Thymus (tissue), 11 donors: ENCODE data around the gene SORBS1. TPM values are rescaled to one million over a fixed set of nuclear protein-coding genes. Genes with fewer than 3 reads are reported as not detected.

Experiments used
- DNase-seq, 9 donors: peaks; one replicate each; pipeline ENCODE4 v3.0.0-alpha.2; 2013; ENCODE audit warnings: low spot score in 9 of 9, low read depth in 6 of 9, missing footprints in 1 of 9
- H3K27ac ChIP-seq, 2 donors: one replicate each; pipeline ENCODE4 v1.5.1; 2013; ENCODE audit warnings: control low read depth in 1 of 2, low read depth in 1 of 2, low read length in 1 of 2, mild to moderate bottlenecking in 1 of 2, moderate library complexity in 1 of 2
- H3K27me3 ChIP-seq, 2 donors: one replicate each; pipeline ENCODE4 v1.5.1; 2013; ENCODE audit warnings: low read length in 1 of 2; ENCODE audit not compliant: control insufficient read depth in 2 of 2, insufficient read depth in 1 of 2
- H3K36me3 ChIP-seq, 2 donors: one replicate each; pipeline ENCODE4 v1.5.1; 2013; ENCODE audit warnings: low read length in 1 of 2, mild to moderate bottlenecking in 1 of 2, moderate library complexity in 1 of 2; ENCODE audit not compliant: control insufficient read depth in 2 of 2, insufficient read depth in 2 of 2
- H3K4me1 ChIP-seq, 2 donors: one replicate each; pipeline ENCODE4 v1.5.1; 2013; ENCODE audit warnings: low read length in 2 of 2; ENCODE audit not compliant: control insufficient read depth in 2 of 2, insufficient read depth in 2 of 2
- H3K4me3 ChIP-seq, 2 donors: one replicate each; pipeline ENCODE4 v1.5.1; 2013; ENCODE audit warnings: low read length in 2 of 2, control low read depth in 1 of 2, mild to moderate bottlenecking in 1 of 2
- H3K9me3 ChIP-seq, 2 donors: one replicate each; pipeline ENCODE4 v1.5.1; 2013; ENCODE audit warnings: low read length in 1 of 2, mild to moderate bottlenecking in 1 of 2; ENCODE audit not compliant: control insufficient read depth in 2 of 2, insufficient read depth in 1 of 2
- WGBS: extraction: QIAGEN DNeasy Blood & Tissue Kit; methylation state at CpG from one replicate; pipeline ENCODE4 v1.1.7; 2013; 5-methylcytosine and 5-hydroxymethylcytosine counted together
- polyA plus RNA-seq: library from polyadenylated mRNA; stranded (reverse); fragments of 200-250 nt; gene quantifications from one replicate; pipeline ENCODE4 v1.2.3, GENCODE V29; 2013
- total RNA-seq: library from RNA; stranded (reverse); fragments of 120-200 nt; gene quantifications from one replicate; pipeline ENCODE4 v1.2.4, GENCODE V29; 2013
- donor health status: healthy.

Gene SORBS1
- total and polyA plus RNA-seq, 2 donors = 1.9 to 25.3 TPM

DNA sequence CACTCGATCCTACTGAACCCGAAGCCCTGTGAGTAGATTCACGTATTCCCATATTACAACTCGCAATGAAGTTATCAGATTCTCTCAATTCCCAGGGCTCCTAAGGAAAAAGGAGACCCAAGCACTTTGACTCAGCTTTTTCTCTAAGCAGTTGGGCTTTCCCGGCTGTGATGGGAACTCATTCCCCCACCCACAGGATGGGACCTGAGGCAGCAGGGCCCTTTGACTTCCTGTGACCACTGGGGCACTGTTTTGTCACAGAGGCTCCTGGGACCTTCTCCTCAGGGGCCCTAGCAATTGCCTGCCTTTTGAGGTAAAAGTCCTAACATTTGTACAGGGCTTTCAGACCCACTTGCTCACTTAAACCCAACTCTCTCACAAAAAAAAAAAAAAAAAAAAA is 147.6 kb downstream of the SORBS1 start:
- Histone ChIP-seq H3K4me1 (no peaks in the 10 kb centered on the region), H3K9me3 (no peaks in the 10 kb centered on the region), H3K27ac (no peak overlapping the region), H3K36me3 (no peaks in the 10 kb centered on the region), H3K4me3 (no peak overlapping the region), H3K27me3 (no peaks in the 10 kb centered on the region)
- 90% methylated on average over 5 of the region's 5 CpGs for WGBS
- no peak for DNase-seq

DNA sequence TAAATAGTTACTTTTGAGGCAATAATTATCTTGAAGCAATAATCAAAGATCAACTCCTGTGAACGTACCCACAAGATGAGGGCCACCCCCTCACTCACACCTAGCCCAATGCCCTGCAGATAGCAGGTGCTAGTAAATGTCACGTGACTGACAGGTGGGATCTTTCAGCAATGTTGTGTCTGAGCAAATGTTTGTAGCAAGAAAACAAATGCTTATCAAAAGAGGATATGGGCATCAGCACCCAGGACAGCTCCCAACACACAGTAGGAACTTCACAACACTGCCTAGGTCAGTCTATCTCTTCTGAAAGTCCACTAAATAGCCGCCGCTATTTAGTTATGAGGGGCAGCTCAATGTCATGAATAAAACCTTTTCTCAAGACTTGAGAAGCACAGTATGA is 149.5 kb downstream of the SORBS1 start:
- H3K36me3 ChIP-seq = no peaks in the 10 kb centered on the region
- no peak overlapping the region for H3K27ac ChIP-seq
- WGBS = 94% methylated on average over 4 of the region's 4 CpGs
- H3K4me1 ChIP-seq = no peaks in the 10 kb centered on the region
- H3K9me3 ChIP-seq = no peaks in the 10 kb centered on the region
- no peak overlapping the region for H3K4me3 ChIP-seq
- DNase-seq = no peak
- H3K27me3 ChIP-seq = no peaks in the 10 kb centered on the region

DNA sequence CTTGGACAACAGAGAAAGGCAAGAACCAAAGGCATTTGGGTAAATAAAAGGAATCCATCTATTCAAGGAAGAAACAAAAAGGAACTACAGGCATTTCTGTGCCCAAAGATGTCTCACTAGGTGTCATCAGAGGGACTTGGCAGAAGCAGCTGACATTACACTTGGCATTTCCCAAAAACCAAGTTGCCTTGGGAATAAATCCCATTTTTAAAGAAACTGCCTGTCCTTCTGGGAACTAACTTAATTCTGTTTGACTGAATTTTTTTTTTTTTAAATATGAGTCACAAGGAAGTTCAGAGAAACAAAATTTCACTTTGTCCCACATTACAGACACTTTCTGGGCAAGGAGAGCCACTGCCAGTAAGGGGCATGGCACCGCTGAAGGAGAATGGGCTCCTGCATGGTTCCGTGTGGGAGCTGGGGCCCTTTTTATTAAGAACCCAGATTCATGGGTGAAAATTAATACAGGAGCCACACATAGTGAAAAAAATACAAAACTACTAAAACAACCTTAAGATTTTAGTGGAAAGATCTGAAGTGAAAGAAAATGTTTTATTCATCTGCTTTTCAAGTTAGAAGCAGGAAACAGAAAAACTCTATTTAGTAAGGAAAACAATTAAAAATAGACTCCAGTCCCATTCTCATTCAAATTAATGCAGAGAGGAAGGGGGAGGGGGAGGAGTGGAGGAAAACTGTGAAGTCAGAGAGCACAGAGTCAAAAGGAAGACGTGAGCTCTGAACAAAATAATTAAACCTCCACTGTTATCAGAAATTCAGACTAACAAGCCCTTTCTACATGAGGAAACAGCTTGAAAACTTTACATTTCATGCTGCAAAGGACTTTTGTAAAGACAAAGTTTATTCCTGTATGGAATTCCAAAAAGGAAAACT is 151.9 kb downstream of the SORBS1 start:
- H3K4me1 ChIP-seq = no peaks in the 10 kb centered on the region
- no peaks in the 10 kb centered on the region for H3K9me3 ChIP-seq
- no peak for DNase-seq
- H3K4me3 ChIP-seq = no peak overlapping the region
- H3K36me3 ChIP-seq = no peaks in the 10 kb centered on the region
- 61% methylated on average over 3 of the region's 3 CpGs for WGBS
- no peaks in the 10 kb centered on the region for H3K27me3 ChIP-seq
- H3K27ac ChIP-seq = no peak overlapping the region

DNA sequence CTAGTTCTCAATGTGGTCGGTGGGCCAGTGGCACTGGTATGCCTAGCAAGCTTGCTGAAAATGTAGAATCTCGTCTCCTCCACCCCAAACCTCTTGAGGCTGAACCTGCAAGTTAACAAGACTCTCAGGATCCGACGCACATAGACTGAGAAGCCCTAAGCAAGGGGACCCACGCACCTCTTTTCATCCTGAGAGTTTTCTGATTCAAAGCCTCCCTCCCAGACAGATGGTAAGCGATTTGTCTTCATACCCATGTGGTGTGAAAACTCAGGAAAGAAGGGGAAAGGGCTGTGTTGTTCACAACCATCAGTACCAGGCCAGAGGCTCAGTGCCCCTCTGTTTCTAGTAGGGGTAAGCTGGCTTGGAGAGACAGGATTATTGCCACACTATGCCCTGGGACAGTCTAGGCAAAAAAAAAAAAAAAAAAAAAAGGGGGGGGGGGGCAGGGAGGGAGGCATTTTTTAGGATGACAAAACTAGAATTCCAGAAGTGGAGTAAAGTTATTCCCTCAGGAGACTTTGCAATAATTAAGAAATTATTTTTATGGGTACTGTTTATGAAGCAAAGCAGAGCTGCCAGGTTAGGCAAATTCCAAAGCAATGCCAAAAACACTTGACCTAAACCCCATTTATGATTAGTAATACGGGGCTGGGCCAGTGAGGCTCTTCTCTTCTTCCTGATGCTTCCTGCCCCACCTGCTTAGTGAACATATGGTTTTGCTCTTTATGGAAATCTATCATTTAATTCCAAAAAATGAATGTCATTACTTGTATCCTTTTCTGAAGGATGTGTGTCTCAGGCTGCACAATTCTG is 152.8 kb downstream of the SORBS1 start:
- H3K4me1 ChIP-seq = no peaks in the 10 kb centered on the region
- DNase-seq = no peak
- H3K4me3 ChIP-seq = no peak overlapping the region
- no peaks in the 10 kb centered on the region for H3K27me3 ChIP-seq
- no peak overlapping the region for H3K27ac ChIP-seq
- H3K9me3 ChIP-seq = no peaks in the 10 kb centered on the region
- H3K36me3 ChIP-seq = no peaks in the 10 kb centered on the region
- 85% methylated on average over 7 of the region's 7 CpGs for WGBS

DNA sequence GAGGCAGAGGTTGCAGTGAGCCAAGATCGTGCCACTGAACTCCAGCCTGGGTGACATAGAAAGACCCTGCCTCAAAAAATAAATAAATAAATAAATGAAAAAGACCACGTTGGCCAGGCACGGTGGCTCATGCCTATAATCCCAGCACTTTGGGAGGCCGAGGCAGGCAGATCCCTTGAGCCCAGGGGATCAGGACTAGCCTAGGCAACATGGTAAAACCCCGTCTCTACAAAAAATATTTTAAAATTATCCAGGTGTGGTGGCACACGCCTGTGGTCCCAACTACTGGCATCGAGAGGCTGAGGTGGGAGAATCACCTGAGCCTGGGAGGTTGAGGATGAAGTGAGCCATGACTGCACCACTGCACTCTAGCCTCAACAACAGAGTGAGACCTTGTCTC is 153.6 kb downstream of the SORBS1 start:
- Histone ChIP-seq H3K36me3 (no peaks in the 10 kb centered on the region), H3K4me3 (no peak overlapping the region), H3K27me3 (no peaks in the 10 kb centered on the region), H3K9me3 (no peaks in the 10 kb centered on the region), H3K4me1 (no peaks in the 10 kb centered on the region), H3K27ac (no peak overlapping the region)
- DNase-seq = no peak
- 97% methylated on average over 7 of the region's 7 CpGs for WGBS

DNA sequence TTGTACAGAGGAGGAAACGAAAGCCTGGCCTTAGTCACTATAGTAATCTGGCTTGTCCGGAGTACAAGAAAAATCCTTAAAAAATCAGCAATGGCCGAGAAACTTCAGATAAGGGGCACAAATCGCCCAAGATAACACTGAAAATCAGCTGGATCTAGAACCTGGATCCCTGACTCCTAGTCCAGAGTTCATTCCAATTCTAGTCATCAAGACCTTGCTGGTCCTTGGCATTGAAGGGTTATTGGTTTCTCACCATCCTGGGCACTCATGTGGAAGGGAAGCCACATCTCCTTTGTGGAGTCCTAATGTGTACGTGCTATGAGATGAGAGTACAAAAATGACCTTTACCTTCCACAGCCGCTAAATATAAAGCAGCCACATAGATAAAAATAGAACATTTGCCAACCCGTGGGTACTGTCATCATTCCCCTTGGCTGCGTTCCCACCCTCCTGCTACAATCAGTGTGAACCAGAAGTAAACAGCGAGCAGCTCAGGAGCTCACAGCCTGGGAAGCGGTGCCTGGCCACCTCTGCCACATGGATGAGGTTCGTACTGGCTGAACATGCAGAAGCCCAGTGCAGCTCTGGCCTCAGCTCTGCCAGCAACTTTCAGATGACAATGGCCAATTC is 154.4 kb downstream of the SORBS1 start:
- Histone ChIP-seq H3K4me3 (no peak overlapping the region), H3K27me3 (no peaks in the 10 kb centered on the region), H3K9me3 (no peaks in the 10 kb centered on the region), H3K4me1 (no peaks in the 10 kb centered on the region), H3K27ac (no peak overlapping the region), H3K36me3 (no peaks in the 10 kb centered on the region)
- 64% methylated on average over 11 of the region's 11 CpGs for WGBS
- no peak for DNase-seq

DNA sequence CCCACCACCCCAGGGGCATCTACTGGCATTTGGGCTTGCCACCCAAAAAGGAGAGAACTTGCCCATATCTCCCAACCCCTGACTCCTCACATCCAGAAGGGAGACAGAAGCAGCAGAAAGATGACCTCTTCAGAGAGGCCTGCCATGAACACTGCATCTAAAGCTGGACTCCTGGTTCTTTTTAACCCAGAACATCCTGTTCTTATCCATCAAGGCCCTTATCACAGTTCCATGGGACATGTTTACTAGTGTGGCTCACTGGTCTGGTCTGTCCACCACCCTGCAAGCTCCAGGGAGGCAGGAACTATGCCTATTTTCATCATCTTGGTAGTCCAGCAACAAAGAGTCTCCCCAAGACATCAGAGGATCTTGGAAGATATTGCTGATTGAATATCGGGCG is 155.5 kb downstream of the SORBS1 start:
- no peaks in the 10 kb centered on the region for H3K36me3 ChIP-seq
- no peak overlapping the region for H3K27ac ChIP-seq
- H3K9me3 ChIP-seq = no peaks in the 10 kb centered on the region
- no peak for DNase-seq
- H3K4me1 ChIP-seq = no peaks in the 10 kb centered on the region
- 74% methylated on average over 2 of the region's 2 CpGs for WGBS
- no peaks in the 10 kb centered on the region for H3K27me3 ChIP-seq
- H3K4me3 ChIP-seq = no peak overlapping the region

DNA sequence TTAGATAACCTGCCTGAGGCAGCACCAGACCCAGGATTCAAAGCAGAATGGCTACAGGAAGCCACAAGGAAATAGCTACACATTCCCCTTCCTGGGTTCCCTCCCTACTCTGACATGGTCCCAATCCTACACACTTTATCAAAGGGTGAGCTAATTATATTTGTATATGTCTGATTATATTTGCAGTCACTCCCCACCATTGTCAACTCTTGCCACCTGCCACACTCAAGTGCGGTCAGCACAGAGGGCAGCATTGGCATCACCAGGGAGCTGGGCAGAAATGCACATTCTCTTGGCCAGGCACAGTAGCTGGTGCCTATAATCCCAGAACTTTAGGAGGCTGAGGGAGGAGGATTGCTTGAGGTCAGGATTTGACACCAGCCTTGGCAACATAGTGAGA is 156.3 kb downstream of the SORBS1 start:
- H3K4me1 ChIP-seq = no peaks in the 10 kb centered on the region
- no peaks in the 10 kb centered on the region for H3K27me3 ChIP-seq
- 98% methylated on average over 1 of the region's 1 CpG for WGBS
- DNase-seq = no peak
- H3K36me3 ChIP-seq = no peaks in the 10 kb centered on the region
- no peak overlapping the region for H3K27ac ChIP-seq
- H3K4me3 ChIP-seq = no peak overlapping the region
- H3K9me3 ChIP-seq = no peaks in the 10 kb centered on the region

DNA sequence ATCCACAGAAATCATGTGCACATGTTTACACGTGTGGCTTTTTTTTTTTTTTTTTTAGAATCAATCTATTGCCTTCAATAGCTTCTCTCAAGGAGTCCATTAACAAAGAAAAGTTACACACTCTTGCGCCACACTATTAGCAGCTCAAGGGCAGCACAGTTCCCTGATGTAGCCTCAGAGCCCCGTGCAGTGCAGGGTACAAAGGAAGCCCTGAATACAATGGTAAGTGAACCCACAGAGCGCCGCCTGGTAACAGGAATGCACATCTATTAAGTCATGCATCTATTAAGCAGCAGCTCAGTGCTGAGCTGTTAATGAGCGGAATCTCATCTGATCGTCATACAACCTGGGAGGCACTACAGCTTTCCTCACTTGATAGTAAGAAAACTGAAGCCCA is 156.7 kb downstream of the SORBS1 start:
- DNase-seq = no peak
- no peaks in the 10 kb centered on the region for H3K27me3 ChIP-seq
- H3K4me1 ChIP-seq = no peaks in the 10 kb centered on the region
- H3K9me3 ChIP-seq = no peaks in the 10 kb centered on the region
- H3K36me3 ChIP-seq = no peaks in the 10 kb centered on the region
- no peak overlapping the region for H3K4me3 ChIP-seq
- 96% methylated on average over 7 of the region's 7 CpGs for WGBS
- no peak overlapping the region for H3K27ac ChIP-seq
